GM23248 (cell line): Measurements from ENCODE around the gene AKAP17A.

Experiments
- EZH2 ChIP-seq: fragments of 200-600 bp; sonication (generic); IDR thresholded peaks from 2 replicates; pipeline ENCODE4 v1.6.1; 2018; ENCODE audit warnings: antibody characterized with exemption, mild to moderate bottlenecking; ENCODE audit not compliant: insufficient read depth, poor library complexity, severe bottlenecking
- EZH2phosphoT487 ChIP-seq: fragments of 200-600 bp; sonication (generic); IDR thresholded peaks from 2 replicates; pipeline ENCODE4 v1.6.1; 2018; ENCODE audit warnings: antibody characterized with exemption, moderate library complexity, mild to moderate bottlenecking, low read depth; ENCODE audit not compliant: insufficient read depth

- no peak for TF ChIP-seq EZH2
- no peak for TF ChIP-seq EZH2phosphoT487
Observed at GRCh38 chrX:1589356-1590130, 1.9 kb upstream of the AKAP17A start.
